Measurements from ENCODE around the gene CMTM2. TPM values are rescaled to one million over a fixed set of nuclear protein-coding genes. Genes with fewer than 3 reads are reported as not detected.

Gene CMTM2
- total and polyA plus RNA-seq, 2 of the 4 experiments (the other 2 are of a cell fraction) = not detected

GRCh38 chr16:66608241-66609138 is 29.2 kb downstream of the CMTM2 start:
- Histone ChIP-seq H3K9me3 (ENCODE audit: control insufficient read depth, insufficient read depth, low read length) (no peaks in the 10 kb centered on the region), H2BK5ac (ENCODE audit: low read depth, low read length, poor library complexity, severe bottlenecking) (peak overlapping the region; percentile 46), H3K4ac (ENCODE audit: low read depth, low read length) (peak overlapping the region; percentile 90), H2AK9ac (replicated peaks; ENCODE audit: low read depth, low read length, poor library complexity) (peak overlapping the region; percentile 92), H3K4me3 (ENCODE audit: insufficient read depth, low read depth, low read length) (no peak overlapping the region), H3K18ac (ENCODE audit: low read depth, low read length) (peak overlapping the region; percentile 67), H2BK15ac (ENCODE audit: low read depth, low read length) (peak overlapping the region; percentile 79; the same call in 1 of the 3 replicates), H2BK120ac (ENCODE audit: low read depth, low read length) (peak overlapping the region; percentile 35; the same call in 1 of the 2 replicates), H4K5ac (ENCODE audit: low read depth, low read length) (peak overlapping the region; percentile 61; the same call in 1 of the 2 replicates), H3K9ac (ENCODE audit: low read depth, low read length) (peak overlapping the region; percentile 8; the same call in 1 of the 2 replicates), H3K36me3 (ENCODE audit: control insufficient read depth, insufficient read depth, low read length) (peaks cover 43% of the 10 kb centered on the region), H3K79me1 (ENCODE audit: low read depth in 1 of 2, low read length in 2 of 2) (peaks cover 16 to 59% of the 10 kb centered on the region in 2 experiments), H3K9me1 (ENCODE audit: insufficient read depth, low read length) (peaks cover 10% of the 10 kb centered on the region), H2AK5ac (ENCODE audit: low read depth, low read length) (peak overlapping the region; percentile 99), H4K8ac (ENCODE audit: low read depth in 2 of 2, low read length in 2 of 2) (peak overlapping the region; percentile 36 to 52), H4K20me1 (ENCODE audit: insufficient read depth, low read length) (peaks cover 17% of the 10 kb centered on the region), H2BK20ac (ENCODE audit: low read depth, low read length) (peak overlapping the region; percentile 75), H3K4me1 (ENCODE audit: control insufficient read depth, insufficient read depth, low read length) (peaks cover 21% of the 10 kb centered on the region), H3K4me2 (ENCODE audit: low read depth, low read length) (peak overlapping the region; percentile 52), H3K27ac (ENCODE audit: insufficient read depth, low read length) (peak overlapping the region; percentile 19), H3K14ac (replicated peaks; ENCODE audit: low read depth, low read length) (peak overlapping the region; percentile 83), H3K23ac (ENCODE audit: low read depth, low read length) (peak overlapping the region; percentile 10), H2AFZ (replicated peaks; ENCODE audit: low read length, poor library complexity) (peak overlapping the region; percentile 58), H3K27me3 (ENCODE audit: control insufficient read depth, insufficient read depth, low read length) (no peaks in the 10 kb centered on the region), H4K91ac (ENCODE audit: insufficient read depth, low read depth, low read length) (peak overlapping the region; percentile 91), H3K56ac (ENCODE audit: extremely low read depth, insufficient read depth, low read length) (no peak overlapping the region)
- ChIA-PET CTCF (interaction anchor here (0.6 to 2.0 kb wide), 12 partner anchors 9 to 1101 kb away, joined by 3 to 10 read pairs (median 4); no protein-coding TSS in a partner anchor), POLR2A (ENCODE audit: unreplicated experiment) (interaction anchor here (0.6 kb wide), 2 partner anchors 90 to 264 kb away, joined by 3 read pairs; no protein-coding TSS in a partner anchor)
- intact Hi-C loops (cut with micrococcal nuclease) = loop anchor here (1.0 to 5.0 kb wide), 4 partner anchors 54 to 264 kb away; no protein-coding TSS in a partner anchor
- whole genome bisulfite sequencing, 2 experiments (ENCODE audit: extremely low coverage in 2 of 2, insufficient read length in 1 of 2) = 48% methylated on average over 5 of the region's 17 CpGs; no CpG with 5 or more reads in 1 of the 2 experiments
- BruUV-seq (replicated peaks) = no TSS peak
- dilution Hi-C loops (cut with HindIII; ENCODE audit: low sequenced_read_pairs, unreplicated experiment) = no loop called here
- in situ Hi-C loops (cut with MboI; ENCODE audit: low sequenced_read_pairs) = no loop called here
- DNase-seq (peak; percentile 86), ATAC-seq (ENCODE audit: low read depth) (peak; percentile 49)
- TF ChIP-seq POLR2A (IDR thresholded peaks at IDR 0.05; ENCODE audit: low read depth, low read length) (no peak), NFE2L2 (IDR thresholded peaks at IDR 0.05; ENCODE audit: low read depth, low read length) (no peak), CEBPB (IDR thresholded peaks at IDR 0.05; ENCODE audit: low read depth, low read length) (no peak), MXI1 (IDR thresholded peaks at IDR 0.05; ENCODE audit: borderline replicate concordance, low read depth, low read length) (peak; percentile 85; the same call in 1 of the 2 replicates), CHD1 (IDR thresholded peaks at IDR 0.05; ENCODE audit: low read depth, low read length) (no peak), FOS (IDR thresholded peaks at IDR 0.05; ENCODE audit: low read depth, low read length) (no peak), SMC3 (IDR thresholded peaks at IDR 0.05; ENCODE audit: low read depth, low read length) (peak; percentile 87), USF2 (IDR thresholded peaks at IDR 0.05; ENCODE audit: low read depth, low read length) (peak; percentile 59), RFX5 (IDR thresholded peaks at IDR 0.05; ENCODE audit: low read depth, low read length) (no peak), MAZ (IDR thresholded peaks at IDR 0.05; ENCODE audit: borderline replicate concordance, low read depth, low read length) (no peak), RCOR1 (IDR thresholded peaks at IDR 0.05; ENCODE audit: insufficient replicate concordance, low read length) (peak; percentile 26), RAD21 (IDR thresholded peaks at IDR 0.05; ENCODE audit: low read length) (peak; percentile 80), CTCF (conservative IDR thresholded peaks at IDR 0.05; ENCODE audit: low read depth, low read length) (peak; percentile 93), BHLHE40 (IDR thresholded peaks at IDR 0.05; ENCODE audit: low read depth, low read length) (no peak), MAFK (IDR thresholded peaks at IDR 0.05; ENCODE audit: low read depth, low read length) (no peak)
